ENCODE measurements around the gene MBOAT1. TPM values are rescaled to one million over a fixed set of nuclear protein-coding genes. Genes with fewer than 3 reads are reported as not detected.

Gene MBOAT1
- total RNA-seq, 2 donors from 2014 or later, result 5.0 to 7.0 TPM

GRCh38 chr6:20243288-20243687 lies 31.0 kb upstream of the MBOAT1 start:
- no peaks in the 10 kb centered on the region for H3K27me3 ChIP-seq
- H3K36me3 ChIP-seq, result no peaks in the 10 kb centered on the region
- TF ChIP-seq, protein P1, sequence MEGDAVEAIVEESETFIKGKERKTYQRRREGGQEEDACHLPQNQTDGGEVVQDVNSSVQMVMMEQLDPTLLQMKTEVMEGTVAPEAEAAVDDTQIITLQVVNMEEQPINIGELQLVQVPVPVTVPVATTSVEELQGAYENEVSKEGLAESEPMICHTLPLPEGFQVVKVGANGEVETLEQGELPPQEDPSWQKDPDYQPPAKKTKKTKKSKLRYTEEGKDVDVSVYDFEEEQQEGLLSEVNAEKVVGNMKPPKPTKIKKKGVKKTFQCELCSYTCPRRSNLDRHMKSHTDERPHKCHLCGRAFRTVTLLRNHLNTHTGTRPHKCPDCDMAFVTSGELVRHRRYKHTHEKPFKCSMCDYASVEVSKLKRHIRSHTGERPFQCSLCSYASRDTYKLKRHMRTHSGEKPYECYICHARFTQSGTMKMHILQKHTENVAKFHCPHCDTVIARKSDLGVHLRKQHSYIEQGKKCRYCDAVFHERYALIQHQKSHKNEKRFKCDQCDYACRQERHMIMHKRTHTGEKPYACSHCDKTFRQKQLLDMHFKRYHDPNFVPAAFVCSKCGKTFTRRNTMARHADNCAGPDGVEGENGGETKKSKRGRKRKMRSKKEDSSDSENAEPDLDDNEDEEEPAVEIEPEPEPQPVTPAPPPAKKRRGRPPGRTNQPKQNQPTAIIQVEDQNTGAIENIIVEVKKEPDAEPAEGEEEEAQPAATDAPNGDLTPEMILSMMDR (IDR thresholded peaks at IDR 0.05), result no peak
- H3K4me3 ChIP-seq, result no peak overlapping the region
- no peaks in the 10 kb centered on the region for H3K4me1 ChIP-seq
- H3K9me3 ChIP-seq, result no peaks in the 10 kb centered on the region
- H3K27ac ChIP-seq, result no peak overlapping the region
- DNase-seq (ENCODE audit: low spot score), result no peak

GRCh38 chr6:20242397-20242796 lies 30.1 kb upstream of the MBOAT1 start:
- no peak overlapping the region for H3K4me3 ChIP-seq
- no peaks in the 10 kb centered on the region for H3K27me3 ChIP-seq
- no peak overlapping the region for H3K27ac ChIP-seq
- H3K4me1 ChIP-seq, result no peaks in the 10 kb centered on the region
- TF ChIP-seq, protein P1 (IDR thresholded peaks at IDR 0.05), result no peak
- DNase-seq (ENCODE audit: low spot score), result no peak
- no peaks in the 10 kb centered on the region for H3K36me3 ChIP-seq
- H3K9me3 ChIP-seq, result no peaks in the 10 kb centered on the region

DNA sequence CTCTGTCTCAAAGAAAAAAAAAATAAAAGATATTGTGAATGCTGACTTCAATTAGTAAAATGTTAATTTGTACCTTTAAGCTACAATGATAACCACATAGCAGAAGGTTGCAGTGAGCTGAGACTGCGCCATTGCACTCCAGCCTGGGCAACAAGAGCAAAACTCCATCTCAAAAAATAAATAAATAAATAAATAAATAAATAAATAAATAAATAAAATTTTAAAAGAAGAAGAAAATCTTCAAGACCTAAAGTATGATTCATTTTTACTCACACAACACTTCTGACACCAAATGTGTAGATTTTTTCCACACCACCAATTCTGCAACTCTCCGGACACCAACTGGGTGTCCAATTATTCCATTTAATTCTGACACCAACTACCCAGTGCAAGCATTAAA lies 28.8 kb upstream of the MBOAT1 start:
- no peaks in the 10 kb centered on the region for H3K4me1 ChIP-seq
- no peak overlapping the region for H3K27ac ChIP-seq
- no peaks in the 10 kb centered on the region for H3K9me3 ChIP-seq
- H3K4me3 ChIP-seq, result no peak overlapping the region
- TF ChIP-seq, protein P1 (IDR thresholded peaks at IDR 0.05), result no peak
- no peaks in the 10 kb centered on the region for H3K27me3 ChIP-seq
- H3K36me3 ChIP-seq, result no peaks in the 10 kb centered on the region
- no peak for DNase-seq (ENCODE audit: low spot score)

- TF ChIP-seq, protein P1 (IDR thresholded peaks at IDR 0.05), result no peak
- DNase-seq (ENCODE audit: low spot score), result no peak
- no peaks in the 10 kb centered on the region for H3K36me3 ChIP-seq
- no peak overlapping the region for H3K27ac ChIP-seq
- H3K4me3 ChIP-seq, result no peak overlapping the region
- H3K4me1 ChIP-seq, result no peaks in the 10 kb centered on the region
- no peaks in the 10 kb centered on the region for H3K9me3 ChIP-seq
- H3K27me3 ChIP-seq, result no peaks in the 10 kb centered on the region
Measured at GRCh38 chr6:20238688-20239587, 26.7 kb upstream of the MBOAT1 start.

- Histone ChIP-seq H3K4me3 (no peak overlapping the region), H3K9me3 (no peaks in the 10 kb centered on the region), H3K36me3 (no peaks in the 10 kb centered on the region), H3K4me1 (no peaks in the 10 kb centered on the region), H3K27me3 (no peaks in the 10 kb centered on the region), H3K27ac (no peak overlapping the region)
- no peak for DNase-seq (ENCODE audit: low spot score)
- TF ChIP-seq, protein P1 (IDR thresholded peaks at IDR 0.05), result no peak
Measured at GRCh38 chr6:20237677-20238460, 25.6 kb upstream of the MBOAT1 start.
